DND-41 (cell line): ENCODE results near the gene GALNT7.

Experiments
- ATAC-seq: fragments of 200-7000 bp; cut with Tn5 transposase; 3 replicates; pipeline ENCODE4 v1.9.1; 2021; ENCODE audit warnings: low read depth; ENCODE audit not compliant: insufficient read depth
- DNase-seq: peaks from one replicate; pipeline ENCODE4 v3.0.0-alpha.2; 2020
- H2AFZ ChIP-seq: 2 replicates; pipeline ENCODE4 v1.6.0; 2012; ENCODE audit warnings: low read depth, low read length
- H3K27ac ChIP-seq: 2 replicates; pipeline ENCODE4 v1.5.1; 2012; ENCODE audit warnings: low read length, inconsistent platforms
- H3K27me3 ChIP-seq: fragments of 200-600 bp; sonication (generic); 2 replicates; pipeline ENCODE4 v1.6.0; 2012; ENCODE audit warnings: low read length, mild to moderate bottlenecking, inconsistent platforms; ENCODE audit not compliant: insufficient read depth, poor library complexity
- H3K36me3 ChIP-seq: 2 replicates; pipeline ENCODE4 v1.5.1; 2012; ENCODE audit warnings: low read length, inconsistent platforms; ENCODE audit not compliant: insufficient read depth
- H3K4me1 ChIP-seq: 2 replicates; pipeline ENCODE4 v1.5.1; 2012; ENCODE audit warnings: mild to moderate bottlenecking, low read length; ENCODE audit not compliant: insufficient read depth
- H3K4me2 ChIP-seq: 2 replicates; pipeline ENCODE4 v1.6.0; 2012; ENCODE audit warnings: mild to moderate bottlenecking, moderate library complexity, low read length, inconsistent platforms; ENCODE audit not compliant: insufficient read depth
- H3K4me3 ChIP-seq, 2 experiments: fragments of 200-600 bp in 1 of 2; shearing (Covaris generic) in 1 of 2; 2 replicates each; pipeline ENCODE4 v1.5.1; 2012 to 2016; ENCODE audit warnings: inconsistent platforms in 2 of 2, low read length in 2 of 2, mild to moderate bottlenecking in 2 of 2, low read depth in 1 of 2, moderate library complexity in 1 of 2
- H3K79me2 ChIP-seq: 2 replicates; pipeline ENCODE4 v1.6.0; 2012; ENCODE audit warnings: low read length, inconsistent platforms; ENCODE audit not compliant: insufficient read depth
- H3K9ac ChIP-seq: 2 replicates; pipeline ENCODE4 v1.6.0; 2012; ENCODE audit warnings: low read depth, mild to moderate bottlenecking, inconsistent platforms, low read length, moderate library complexity
- H3K9me3 ChIP-seq: 2 replicates; pipeline ENCODE4 v1.5.1; 2012; ENCODE audit warnings: low read length, moderate library complexity, mild to moderate bottlenecking, inconsistent platforms; ENCODE audit not compliant: insufficient read depth, severe bottlenecking
- H4K20me1 ChIP-seq: 2 replicates; pipeline ENCODE4 v1.6.0; 2012; ENCODE audit warnings: low read length; ENCODE audit not compliant: insufficient read depth
- EZH2 ChIP-seq: IDR thresholded peaks from 3 replicates; pipeline ENCODE4 v1.6.1; 2012; ENCODE audit warnings: borderline replicate concordance, low read depth, mild to moderate bottlenecking, moderate library complexity, low read length, inconsistent platforms; ENCODE audit not compliant: severe bottlenecking
- TF ChIP-seq, protein P1 (sequence below): IDR thresholded peaks from 2 replicates; pipeline ENCODE4 v1.5.1; 2012; ENCODE audit warnings: borderline replicate concordance, low read length, moderate library complexity, mild to moderate bottlenecking; ENCODE audit not compliant: poor library complexity, severe bottlenecking; ENCODE audit errors: extremely low read depth

Gene GALNT7

DNA sequence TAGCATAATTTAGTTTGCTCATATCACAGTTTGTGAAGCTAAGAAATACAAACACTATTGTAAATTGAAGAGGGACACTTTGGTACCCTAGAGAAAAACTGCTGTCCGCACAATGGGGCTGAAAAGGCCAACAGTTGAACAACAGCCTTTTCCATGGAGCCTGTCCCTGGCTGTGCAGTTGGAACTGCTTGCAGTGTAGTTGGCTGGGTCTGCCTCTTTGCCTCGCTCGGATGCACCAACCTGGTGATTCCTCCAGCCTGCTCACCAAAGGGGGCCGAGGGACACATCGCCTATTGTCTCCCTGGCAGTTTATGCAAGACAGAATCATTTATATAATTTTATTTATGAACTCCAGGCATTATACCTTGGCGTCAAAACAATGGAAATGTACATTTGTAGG, 16.5 kb upstream of the GALNT7 start:
- Histone ChIP-seq H3K36me3 (no peaks in the 10 kb centered on the region), H3K79me2 (no peaks in the 10 kb centered on the region), H4K20me1 (no peaks in the 10 kb centered on the region), H3K4me2 (no peak overlapping the region), H3K27me3 (no peaks in the 10 kb centered on the region), H3K4me1 (no peaks in the 10 kb centered on the region), H3K9ac (no peak overlapping the region), H3K27ac (no peak overlapping the region), H3K9me3 (no peaks in the 10 kb centered on the region), H3K4me3 (no peak overlapping the region), H2AFZ (no peak overlapping the region)
- ATAC-seq, result no peak
- DNase-seq, result no peak
- TF ChIP-seq, protein P1, sequence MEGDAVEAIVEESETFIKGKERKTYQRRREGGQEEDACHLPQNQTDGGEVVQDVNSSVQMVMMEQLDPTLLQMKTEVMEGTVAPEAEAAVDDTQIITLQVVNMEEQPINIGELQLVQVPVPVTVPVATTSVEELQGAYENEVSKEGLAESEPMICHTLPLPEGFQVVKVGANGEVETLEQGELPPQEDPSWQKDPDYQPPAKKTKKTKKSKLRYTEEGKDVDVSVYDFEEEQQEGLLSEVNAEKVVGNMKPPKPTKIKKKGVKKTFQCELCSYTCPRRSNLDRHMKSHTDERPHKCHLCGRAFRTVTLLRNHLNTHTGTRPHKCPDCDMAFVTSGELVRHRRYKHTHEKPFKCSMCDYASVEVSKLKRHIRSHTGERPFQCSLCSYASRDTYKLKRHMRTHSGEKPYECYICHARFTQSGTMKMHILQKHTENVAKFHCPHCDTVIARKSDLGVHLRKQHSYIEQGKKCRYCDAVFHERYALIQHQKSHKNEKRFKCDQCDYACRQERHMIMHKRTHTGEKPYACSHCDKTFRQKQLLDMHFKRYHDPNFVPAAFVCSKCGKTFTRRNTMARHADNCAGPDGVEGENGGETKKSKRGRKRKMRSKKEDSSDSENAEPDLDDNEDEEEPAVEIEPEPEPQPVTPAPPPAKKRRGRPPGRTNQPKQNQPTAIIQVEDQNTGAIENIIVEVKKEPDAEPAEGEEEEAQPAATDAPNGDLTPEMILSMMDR, result no peak
- TF ChIP-seq EZH2, result no peak

DNA sequence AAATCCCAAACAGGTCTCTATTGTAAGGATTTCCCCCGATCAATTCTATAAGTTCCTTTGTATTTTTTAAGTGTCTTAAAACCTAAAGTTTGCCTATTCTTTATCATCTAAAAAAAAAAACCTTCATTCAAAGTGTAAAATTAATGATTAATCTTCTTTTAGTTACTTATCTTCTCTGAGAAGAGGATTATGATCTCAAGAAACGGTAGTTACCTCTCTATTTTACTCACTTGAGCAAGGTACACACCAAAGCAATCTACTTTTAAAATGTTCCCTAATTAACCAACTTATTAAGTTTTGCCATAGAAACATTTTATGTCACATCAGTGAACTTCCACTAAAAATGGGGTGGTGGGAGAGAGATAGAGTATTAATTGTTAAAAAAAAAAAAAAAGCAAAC, 15.2 kb upstream of the GALNT7 start:
- ATAC-seq (no peak), DNase-seq (no peak)
- TF ChIP-seq, protein P1, result no peak
- TF ChIP-seq EZH2, result no peak
- no peaks in the 10 kb centered on the region for H3K9me3 ChIP-seq
- H2AFZ ChIP-seq, result no peak overlapping the region
- no peak overlapping the region for H3K9ac ChIP-seq
- H3K4me2 ChIP-seq, result no peak overlapping the region
- H3K4me3 ChIP-seq, result no peak overlapping the region
- no peaks in the 10 kb centered on the region for H3K27me3 ChIP-seq
- no peaks in the 10 kb centered on the region for H3K36me3 ChIP-seq
- no peak overlapping the region for H3K27ac ChIP-seq
- no peaks in the 10 kb centered on the region for H3K79me2 ChIP-seq
- no peaks in the 10 kb centered on the region for H3K4me1 ChIP-seq
- H4K20me1 ChIP-seq, result no peaks in the 10 kb centered on the region

DNA sequence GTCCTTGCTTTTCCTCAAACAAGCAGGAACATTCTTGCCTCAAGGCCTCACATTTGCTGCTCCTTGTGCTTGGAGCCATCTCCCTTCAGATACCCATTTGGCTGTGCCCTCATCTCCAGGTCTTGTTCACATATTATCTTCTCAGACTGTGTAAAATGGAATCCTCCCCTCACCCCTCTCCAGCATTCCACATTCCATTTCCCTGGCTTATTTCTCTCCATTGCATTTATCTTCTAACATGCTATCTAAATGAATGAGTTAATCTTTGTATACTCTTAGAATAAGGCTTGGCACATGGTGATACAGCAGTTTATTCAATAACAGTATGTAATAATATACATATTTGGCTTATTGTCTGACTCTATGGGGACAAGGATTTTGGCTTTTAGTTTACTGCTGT, 8.8 kb upstream of the GALNT7 start:
- H3K4me3 ChIP-seq, result no peak overlapping the region
- H3K9me3 ChIP-seq, result no peaks in the 10 kb centered on the region
- no peaks in the 10 kb centered on the region for H3K79me2 ChIP-seq
- H3K9ac ChIP-seq, result no peak overlapping the region
- H3K27ac ChIP-seq, result no peak overlapping the region
- no peaks in the 10 kb centered on the region for H3K36me3 ChIP-seq
- H3K4me1 ChIP-seq, result no peaks in the 10 kb centered on the region
- no peaks in the 10 kb centered on the region for H4K20me1 ChIP-seq
- TF ChIP-seq EZH2, result no peak
- TF ChIP-seq, protein P1, result no peak
- no peak overlapping the region for H2AFZ ChIP-seq
- DNase-seq (no peak), ATAC-seq (no peak)
- no peak overlapping the region for H3K4me2 ChIP-seq
- no peaks in the 10 kb centered on the region for H3K27me3 ChIP-seq

DNA sequence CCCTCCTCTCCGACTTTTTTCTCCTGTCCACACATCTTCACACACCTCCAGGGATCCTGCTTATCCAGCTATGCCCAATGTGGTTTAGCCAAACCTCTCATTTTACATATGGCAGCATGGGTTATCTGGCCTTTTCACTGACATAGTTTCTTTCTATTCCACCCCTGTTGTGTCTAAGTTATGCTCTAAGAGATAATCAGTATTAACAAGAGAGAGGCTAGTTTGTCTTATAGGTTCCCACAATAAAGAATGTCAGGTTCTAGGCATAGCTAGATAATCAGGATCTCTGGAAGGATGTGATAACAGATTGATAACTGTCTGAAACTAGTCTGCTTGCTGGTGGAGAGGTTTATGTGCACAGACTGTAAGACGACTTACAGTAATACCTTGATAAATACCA, 7.7 kb upstream of the GALNT7 start:
- Histone ChIP-seq H3K27ac (no peak overlapping the region), H3K36me3 (no peaks in the 10 kb centered on the region), H2AFZ (no peak overlapping the region), H3K9me3 (no peaks in the 10 kb centered on the region), H3K9ac (no peak overlapping the region), H4K20me1 (no peaks in the 10 kb centered on the region), H3K79me2 (no peaks in the 10 kb centered on the region), H3K4me2 (no peak overlapping the region), H3K27me3 (no peaks in the 10 kb centered on the region), H3K4me1 (peaks cover 3% of the 10 kb centered on the region; the same call in 1 of the 2 replicates), H3K4me3 (no peak overlapping the region)
- TF ChIP-seq EZH2, result no peak
- TF ChIP-seq, protein P1, result no peak
- DNase-seq (no peak), ATAC-seq (no peak)
